ENCODE results near the gene RPS26. TPM values are rescaled to one million over a fixed set of nuclear protein-coding genes. Genes with fewer than 3 reads are reported as not detected.

RPS26 gene
- total and polyA plus RNA-seq, 9 of the 15 experiments (the other 6 are each of a cell fraction or from before 2014, with no cell fraction given), result 70.2 to 1,589 (median 852) TPM

GRCh38 chr12:56071648-56072047 lies 29.9 kb downstream of the RPS26 start:
- WGBS (ENCODE audit: insufficient coverage, low coverage, missing lambda C conversion rate), result 35% methylated on average over 4 of the region's 4 CpGs

More at GRCh38 chr12:56071648-56072047, 29.9 kb downstream of the RPS26 start:
- FAIRE-seq, result no peak
- ChIA-PET POLR2A (no interaction called here), CTCF (ENCODE audit: low intra/inter-chr PET ratio) (no interaction called here)
- no peak overlapping the region for H3K9ac ChIP-seq (ENCODE audit: insufficient read depth in 1 of 2, low read depth in 2 of 2, low read length in 2 of 2)
- in situ Hi-C loops (cut with MboI) (no loop called here), intact Hi-C loops (cut with micrococcal nuclease) (no loop called here)
- no peak for TF ChIP-seq MAFG (tag; conservative IDR thresholded peaks at IDR 0.05)
- no peak for TF ChIP-seq ZNF384 (IDR thresholded peaks at IDR 0.05; ENCODE audit: low read depth, low read length)
- no peak for TF ChIP-seq CSDE1 (IDR thresholded peaks at IDR 0.05)
- no peak for TF ChIP-seq MECOM (CRISPR knock-in tag; IDR thresholded peaks at IDR 0.05)
- TF ChIP-seq LARP7 (IDR thresholded peaks at IDR 0.05), result no peak
- no peak for TF ChIP-seq CBX8 (IDR thresholded peaks at IDR 0.05; ENCODE audit: borderline replicate concordance, extremely low read depth, low read depth, low read length, poor library complexity, severe bottlenecking)
- no peak for TF ChIP-seq SPI1 (IDR thresholded peaks at IDR 0.05; ENCODE audit: borderline replicate concordance, low read depth, low read length)
- no peak for TF ChIP-seq GATAD2A (IDR thresholded peaks at IDR 0.05)
- TF ChIP-seq ARID3A (IDR thresholded peaks at IDR 0.05; ENCODE audit: borderline replicate concordance, low read depth, low read length), result no peak
- TF ChIP-seq TRIM25 (IDR thresholded peaks at IDR 0.05; ENCODE audit: borderline replicate concordance), result no peak
- TF ChIP-seq ZKSCAN3 (CRISPR knock-in tag; IDR thresholded peaks at IDR 0.05), result no peak
- TF ChIP-seq HIVEP1 (CRISPR knock-in tag; IDR thresholded peaks at IDR 0.05), result no peak
- DNase-seq (ENCODE audit: extremely low read depth in 1 of 4, low spot score in 3 of 4), result no peak
- H3K9me1 ChIP-seq (ENCODE audit: control insufficient read depth, insufficient read depth, low read length), result no peaks in the 10 kb centered on the region
- no TSS peak for BruUV-seq (replicated peaks)
- H3K9me3 ChIP-seq (replicated peaks; ENCODE audit: control insufficient read depth, insufficient read depth, low read depth, low read length), result no peaks in the 10 kb centered on the region
- H2AFZ ChIP-seq (ENCODE audit: low read depth, low read length), result no peak overlapping the region
- H3K4me1 ChIP-seq (replicated peaks in 1 of 2; ENCODE audit: control insufficient read depth in 2 of 2, insufficient read depth in 2 of 2, low read length in 2 of 2), result no peaks in the 10 kb centered on the region; a peak in 1 of 5 replicates
- ATAC-seq, result no peak
- H3K4me3 ChIP-seq, result no peak overlapping the region
- no peak overlapping the region for H3K4me2 ChIP-seq (ENCODE audit: insufficient read depth, low read length)
- H3K27ac ChIP-seq (ENCODE audit: extremely low read depth, low read depth, low read length), result no peak overlapping the region
- H3K79me2 ChIP-seq (ENCODE audit: control insufficient read depth, insufficient read depth, low read length), result no peaks in the 10 kb centered on the region
- no peaks in the 10 kb centered on the region for H4K20me1 ChIP-seq (replicated peaks; ENCODE audit: control insufficient read depth, insufficient read depth, low read length)
- H3K27me3 ChIP-seq (ENCODE audit: control insufficient read depth in 2 of 2, insufficient read depth in 2 of 2, low read length in 2 of 2), result no peaks in the 10 kb centered on the region
- no peaks in the 10 kb centered on the region for H3K36me3 ChIP-seq (ENCODE audit: control insufficient read depth, insufficient read depth, low read length)
